Neural progenitor cell (in vitro differentiated cells): ENCODE results near the gene LGSN.
A peak's percentile ranks its signal among the peaks of the same experiment; 100 is the strongest.

Experiments used
- EZH2 ChIP-seq: fragments of 200-600 bp; sonication (generic); IDR thresholded peaks from 2 replicates; pipeline ENCODE4 v1.6.1; 2017; ENCODE audit warnings: antibody characterized with exemption, mild to moderate bottlenecking, moderate library complexity
- EZH2phosphoT487 ChIP-seq: fragments of 200-600 bp; sonication (generic); IDR thresholded peaks from 2 replicates; pipeline ENCODE4 v1.6.1; 2017; ENCODE audit warnings: antibody characterized with exemption
- TF ChIP-seq, protein P1 (sequence below): fragments of 200-600 bp; sonication (generic); IDR thresholded peaks from 2 replicates; pipeline ENCODE4 v1.5.1; 2017; ENCODE audit warnings: antibody characterized with exemption, mild to moderate bottlenecking

DNA sequence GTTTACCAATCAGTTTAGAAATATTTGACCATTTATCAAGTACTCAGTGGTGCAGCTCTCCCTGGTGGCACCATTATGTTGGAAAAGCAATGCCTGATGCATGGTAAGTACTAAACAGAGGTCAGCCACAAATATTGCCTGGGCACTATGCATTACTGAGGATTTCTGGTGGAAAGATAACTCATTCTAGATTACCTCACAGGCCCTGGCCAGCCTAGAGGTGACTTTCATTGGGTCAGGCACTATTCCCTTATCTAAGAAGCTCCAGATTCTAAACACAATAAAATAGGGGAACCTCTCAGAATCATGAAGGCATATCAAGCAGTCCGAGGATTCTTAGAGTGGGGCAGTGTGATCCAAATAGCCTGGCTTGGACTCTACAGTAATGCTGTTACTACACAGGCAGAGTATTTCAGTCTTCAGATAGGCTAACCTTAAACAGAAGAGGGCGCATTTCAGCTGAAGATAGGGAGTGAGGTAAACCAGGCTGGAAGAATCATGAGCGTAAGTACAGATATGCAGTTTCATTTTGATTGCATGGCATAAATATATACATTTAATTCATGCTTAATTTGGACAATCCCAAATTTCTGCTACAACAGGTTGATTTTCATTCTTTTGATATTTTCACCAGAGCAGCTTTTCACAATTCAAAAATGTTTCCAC is 12.1 kb downstream of the LGSN start:
- TF ChIP-seq, protein P1, sequence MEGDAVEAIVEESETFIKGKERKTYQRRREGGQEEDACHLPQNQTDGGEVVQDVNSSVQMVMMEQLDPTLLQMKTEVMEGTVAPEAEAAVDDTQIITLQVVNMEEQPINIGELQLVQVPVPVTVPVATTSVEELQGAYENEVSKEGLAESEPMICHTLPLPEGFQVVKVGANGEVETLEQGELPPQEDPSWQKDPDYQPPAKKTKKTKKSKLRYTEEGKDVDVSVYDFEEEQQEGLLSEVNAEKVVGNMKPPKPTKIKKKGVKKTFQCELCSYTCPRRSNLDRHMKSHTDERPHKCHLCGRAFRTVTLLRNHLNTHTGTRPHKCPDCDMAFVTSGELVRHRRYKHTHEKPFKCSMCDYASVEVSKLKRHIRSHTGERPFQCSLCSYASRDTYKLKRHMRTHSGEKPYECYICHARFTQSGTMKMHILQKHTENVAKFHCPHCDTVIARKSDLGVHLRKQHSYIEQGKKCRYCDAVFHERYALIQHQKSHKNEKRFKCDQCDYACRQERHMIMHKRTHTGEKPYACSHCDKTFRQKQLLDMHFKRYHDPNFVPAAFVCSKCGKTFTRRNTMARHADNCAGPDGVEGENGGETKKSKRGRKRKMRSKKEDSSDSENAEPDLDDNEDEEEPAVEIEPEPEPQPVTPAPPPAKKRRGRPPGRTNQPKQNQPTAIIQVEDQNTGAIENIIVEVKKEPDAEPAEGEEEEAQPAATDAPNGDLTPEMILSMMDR: peak; percentile 62
- TF ChIP-seq EZH2phosphoT487 (no peak), EZH2 (no peak)
